Panc1 (cell line): ENCODE measurements around the gene PDE4B. TPM values are rescaled to one million over a fixed set of nuclear protein-coding genes. Genes with fewer than 3 reads are reported as not detected.

Source experiments
- ATAC-seq: fragments of 200-7000 bp; cut with Tn5 transposase; 2 replicates; pipeline ENCODE4 v1.9.1; 2020; ENCODE audit warnings: mild to moderate bottlenecking, moderate library complexity
- BruUV-seq: library from RNA; stranded (reverse); fragments of 400-500 nt; replicated peaks from 2 replicates; lab custom pipeline; 2021; lab: Mats Ljungman, UMichigan
- CTCF ChIA-PET: fragments of 300-600 bp; sonication (Branson Sonifier 250); formaldehyde crosslinking; loops from one replicate; lab custom pipeline; 2022; ENCODE audit warnings: antibody characterized with exemption; lab: Charles Lee
- POLR2A ChIA-PET: fragments of 300-600 bp; sonication (Branson Sonifier 250); formaldehyde crosslinking; loops from one replicate; lab custom pipeline; 2022; ENCODE audit warnings: antibody characterized with exemption; lab: Charles Lee
- DNase-seq: peaks from one replicate; pipeline ENCODE4 v3.0.0-alpha.2; 2010; ENCODE audit warnings: low read depth, low spot score
- H3K27ac ChIP-seq: 2 replicates; pipeline ENCODE4 v1.5.1; 2011; ENCODE audit warnings: mild to moderate bottlenecking, low read length, inconsistent platforms
- H3K27me3 ChIP-seq: fragments of 200-500 bp; sonication (Bioruptor generic); 2 replicates; pipeline ENCODE4 v1.6.0; 2014; ENCODE audit warnings: low read length, inconsistent platforms; ENCODE audit not compliant: control insufficient read depth, insufficient read depth
- H3K36me3 ChIP-seq: fragments of 200-500 bp; sonication (Bioruptor generic); 2 replicates; pipeline ENCODE4 v1.5.1; 2014; ENCODE audit warnings: inconsistent platforms, mild to moderate bottlenecking, low read length, moderate library complexity; ENCODE audit not compliant: control insufficient read depth, insufficient read depth
- H3K4me1 ChIP-seq: 2 replicates; pipeline ENCODE4 v1.5.1; 2011; ENCODE audit warnings: inconsistent platforms, mild to moderate bottlenecking, low read length, moderate library complexity; ENCODE audit not compliant: control insufficient read depth, insufficient read depth
- H3K4me3 ChIP-seq, 2 experiments: 2 replicates each; pipeline ENCODE4 v1.5.1; 2011 to 2012; ENCODE audit warnings: low read depth in 2 of 2, low read length in 2 of 2, mild to moderate bottlenecking in 2 of 2, inconsistent platforms in 1 of 2, moderate library complexity in 1 of 2
- H3K9me3 ChIP-seq: fragments of 200-500 bp; sonication (Bioruptor generic); 2 replicates; pipeline ENCODE4 v1.5.1; 2014; ENCODE audit warnings: low read depth, mild to moderate bottlenecking, inconsistent platforms, low read length, moderate library complexity; ENCODE audit not compliant: control insufficient read depth, insufficient read depth
- CTCF ChIP-seq: fragments of 450-650 bp; IDR thresholded peaks from 2 replicates; pipeline ENCODE4 v1.5.1; 2017; ENCODE audit warnings: mild to moderate bottlenecking
- POLR2AphosphoS5 ChIP-seq: IDR thresholded peaks from 2 replicates; pipeline ENCODE4 v1.6.1; 2012; ENCODE audit warnings: mild to moderate bottlenecking, low read depth, low read length, moderate library complexity
- SIN3A ChIP-seq: IDR thresholded peaks from 2 replicates; pipeline ENCODE4 v1.6.1; 2012; ENCODE audit warnings: low read depth, mild to moderate bottlenecking, low read length, moderate library complexity, borderline replicate concordance; ENCODE audit not compliant: insufficient read depth
- TCF7L2 ChIP-seq: IDR thresholded peaks from 2 replicates; pipeline ENCODE4 v1.6.1; 2011; ENCODE audit warnings: mild to moderate bottlenecking, low read depth, low read length, inconsistent platforms
- in situ Hi-C: cut with HindIII; loops from 2 replicates; pipeline ENCODE4 v1.10.0; 2016; ENCODE audit warnings: low sequenced_read_pairs, low pct_unique_long_range_greater_than_20kb
- intact Hi-C: fragments of 100-400 bp; cut with micrococcal nuclease; formaldehyde crosslinking; loops from one replicate; pipeline ENCODE4 v1.10.0; 2022; ENCODE audit not compliant: unreplicated experiment
- total RNA-seq: library from RNA; stranded (reverse); gene quantifications from one replicate; pipeline ENCODE4 v1.2.1, GENCODE V29; 2021; ENCODE audit not compliant: unreplicated experiment
- TF ChIP-seq, protein P1 (sequence below), 2 experiments: IDR thresholded peaks; 2 replicates each; pipeline ENCODE4 v1.6.1; 2011 to 2012; ENCODE audit warnings: low read depth in 2 of 2, control low read depth in 1 of 2, low read length in 1 of 2, mild to moderate bottlenecking in 1 of 2, moderate library complexity in 1 of 2; ENCODE audit not compliant: insufficient read depth in 1 of 2

Gene PDE4B
- total RNA-seq, 1 experiment from 2014 or later, result 0.26 TPM

GRCh38 chr1:66383168-66383567, 590.5 kb downstream of the PDE4B start:
- H3K4me3 ChIP-seq, result no peak overlapping the region
- TF ChIP-seq CTCF, result no peak
- TF ChIP-seq POLR2AphosphoS5, result no peak
- TF ChIP-seq TCF7L2, result no peak
- no peak for TF ChIP-seq SIN3A
- TF ChIP-seq, protein P1, sequence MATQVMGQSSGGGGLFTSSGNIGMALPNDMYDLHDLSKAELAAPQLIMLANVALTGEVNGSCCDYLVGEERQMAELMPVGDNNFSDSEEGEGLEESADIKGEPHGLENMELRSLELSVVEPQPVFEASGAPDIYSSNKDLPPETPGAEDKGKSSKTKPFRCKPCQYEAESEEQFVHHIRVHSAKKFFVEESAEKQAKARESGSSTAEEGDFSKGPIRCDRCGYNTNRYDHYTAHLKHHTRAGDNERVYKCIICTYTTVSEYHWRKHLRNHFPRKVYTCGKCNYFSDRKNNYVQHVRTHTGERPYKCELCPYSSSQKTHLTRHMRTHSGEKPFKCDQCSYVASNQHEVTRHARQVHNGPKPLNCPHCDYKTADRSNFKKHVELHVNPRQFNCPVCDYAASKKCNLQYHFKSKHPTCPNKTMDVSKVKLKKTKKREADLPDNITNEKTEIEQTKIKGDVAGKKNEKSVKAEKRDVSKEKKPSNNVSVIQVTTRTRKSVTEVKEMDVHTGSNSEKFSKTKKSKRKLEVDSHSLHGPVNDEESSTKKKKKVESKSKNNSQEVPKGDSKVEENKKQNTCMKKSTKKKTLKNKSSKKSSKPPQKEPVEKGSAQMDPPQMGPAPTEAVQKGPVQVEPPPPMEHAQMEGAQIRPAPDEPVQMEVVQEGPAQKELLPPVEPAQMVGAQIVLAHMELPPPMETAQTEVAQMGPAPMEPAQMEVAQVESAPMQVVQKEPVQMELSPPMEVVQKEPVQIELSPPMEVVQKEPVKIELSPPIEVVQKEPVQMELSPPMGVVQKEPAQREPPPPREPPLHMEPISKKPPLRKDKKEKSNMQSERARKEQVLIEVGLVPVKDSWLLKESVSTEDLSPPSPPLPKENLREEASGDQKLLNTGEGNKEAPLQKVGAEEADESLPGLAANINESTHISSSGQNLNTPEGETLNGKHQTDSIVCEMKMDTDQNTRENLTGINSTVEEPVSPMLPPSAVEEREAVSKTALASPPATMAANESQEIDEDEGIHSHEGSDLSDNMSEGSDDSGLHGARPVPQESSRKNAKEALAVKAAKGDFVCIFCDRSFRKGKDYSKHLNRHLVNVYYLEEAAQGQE (IDR thresholded peaks at IDR 0.05; ENCODE audit: insufficient read depth in 1 of 2, low read depth in 2 of 2, low read length in 1 of 2), result no peak
- no peak overlapping the region for H3K27ac ChIP-seq

DNA sequence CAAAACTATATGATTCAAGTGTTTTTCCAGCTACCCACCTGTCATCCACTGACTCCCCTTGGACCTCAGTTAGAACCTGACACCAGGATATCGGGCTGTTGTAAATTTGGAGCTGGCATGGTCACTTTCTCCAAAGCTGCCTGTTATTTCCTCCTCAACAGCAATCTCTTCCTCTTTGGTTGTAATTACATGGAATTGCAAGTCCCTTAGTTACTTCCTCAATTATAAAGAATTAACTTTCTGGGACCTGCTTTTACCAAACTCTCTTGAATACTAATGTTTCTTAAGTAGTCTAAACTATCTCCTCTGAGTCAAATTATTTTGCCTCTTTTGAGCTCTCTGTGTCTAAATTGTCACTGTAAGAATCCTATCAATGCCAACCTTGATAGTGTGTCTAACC, 590.9 kb downstream of the PDE4B start:
- Histone ChIP-seq H3K27ac (no peak overlapping the region), H3K9me3 (no peaks in the 10 kb centered on the region), H3K36me3 (no peaks in the 10 kb centered on the region), H3K4me3 (no peak overlapping the region), H3K4me1 (no peaks in the 10 kb centered on the region), H3K27me3 (no peaks in the 10 kb centered on the region)
- DNase-seq, result no peak
- no TSS peak for BruUV-seq
- CTCF ChIA-PET, result no interaction called here
- POLR2A ChIA-PET, result no interaction called here
- no peak for TF ChIP-seq CTCF
- TF ChIP-seq, protein P1 (IDR thresholded peaks at IDR 0.05; ENCODE audit: insufficient read depth in 1 of 2, low read depth in 2 of 2, low read length in 1 of 2), result no peak
- TF ChIP-seq TCF7L2, result no peak
- TF ChIP-seq SIN3A, result no peak
- no peak for TF ChIP-seq POLR2AphosphoS5
- ATAC-seq, result no peak
- intact Hi-C loops (no loop called here), in situ Hi-C loops (no loop called here)

More at GRCh38 chr1:66383168-66383567, 590.5 kb downstream of the PDE4B start:
- H3K9me3 ChIP-seq, result no peaks in the 10 kb centered on the region
- no peaks in the 10 kb centered on the region for H3K36me3 ChIP-seq
- H3K4me1 ChIP-seq, result no peaks in the 10 kb centered on the region
- H3K27me3 ChIP-seq, result no peaks in the 10 kb centered on the region
- ATAC-seq, result no peak
- ChIA-PET POLR2A (no interaction called here), CTCF (no interaction called here)
- no peak for DNase-seq
- in situ Hi-C loops, result no loop called here
- intact Hi-C loops, result no loop called here
- no TSS peak for BruUV-seq
